Fibroblast of villous mesenchyme (primary cell): ENCODE measurements around the gene HLCS. TPM values are rescaled to one million over a fixed set of nuclear protein-coding genes. Genes with fewer than 3 reads are reported as not detected.

ENCODE experiments used
- DNase-seq: peaks from one replicate; pipeline ENCODE4 v3.0.0-alpha.2; 2010; ENCODE audit warnings: low read depth
- H3K4me3 ChIP-seq: 2 replicates; pipeline ENCODE4 v1.5.1; 2011; ENCODE audit warnings: low read depth, mild to moderate bottlenecking, low read length
- total RNA-seq: library from RNA; depleted of rRNA; stranded (reverse); fragments of >200 nt; gene quantifications from 2 replicates; pipeline ENCODE4 v1.2.3, GENCODE V29; 2012
- TF ChIP-seq, protein P1 (sequence below): IDR thresholded peaks from 2 replicates; pipeline ENCODE4 v1.5.1; 2012; ENCODE audit warnings: low read depth, mild to moderate bottlenecking, low read length; ENCODE audit not compliant: insufficient read depth

HLCS gene
- total RNA-seq, 1 donor = 44.0 TPM

DNA sequence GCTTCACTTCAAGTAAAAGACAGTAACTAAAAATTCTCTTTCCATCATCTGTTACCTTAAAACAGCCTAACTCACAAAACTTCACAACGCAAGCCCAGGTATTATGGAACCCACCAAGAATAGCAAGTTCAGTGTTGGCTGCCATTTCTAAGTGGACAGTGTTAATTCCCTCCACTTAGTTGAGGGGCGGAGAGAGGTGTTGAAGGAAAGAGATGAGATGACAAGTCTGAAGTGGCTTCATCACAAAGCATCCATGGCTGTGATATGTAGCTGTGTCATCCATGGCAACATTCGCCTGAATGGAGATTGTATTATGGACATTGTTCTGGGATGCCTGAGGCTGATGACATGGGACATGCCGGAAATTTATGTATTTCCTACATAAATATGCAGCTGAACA lies 165.7 kb downstream of the HLCS start:
- TF ChIP-seq, protein P1, sequence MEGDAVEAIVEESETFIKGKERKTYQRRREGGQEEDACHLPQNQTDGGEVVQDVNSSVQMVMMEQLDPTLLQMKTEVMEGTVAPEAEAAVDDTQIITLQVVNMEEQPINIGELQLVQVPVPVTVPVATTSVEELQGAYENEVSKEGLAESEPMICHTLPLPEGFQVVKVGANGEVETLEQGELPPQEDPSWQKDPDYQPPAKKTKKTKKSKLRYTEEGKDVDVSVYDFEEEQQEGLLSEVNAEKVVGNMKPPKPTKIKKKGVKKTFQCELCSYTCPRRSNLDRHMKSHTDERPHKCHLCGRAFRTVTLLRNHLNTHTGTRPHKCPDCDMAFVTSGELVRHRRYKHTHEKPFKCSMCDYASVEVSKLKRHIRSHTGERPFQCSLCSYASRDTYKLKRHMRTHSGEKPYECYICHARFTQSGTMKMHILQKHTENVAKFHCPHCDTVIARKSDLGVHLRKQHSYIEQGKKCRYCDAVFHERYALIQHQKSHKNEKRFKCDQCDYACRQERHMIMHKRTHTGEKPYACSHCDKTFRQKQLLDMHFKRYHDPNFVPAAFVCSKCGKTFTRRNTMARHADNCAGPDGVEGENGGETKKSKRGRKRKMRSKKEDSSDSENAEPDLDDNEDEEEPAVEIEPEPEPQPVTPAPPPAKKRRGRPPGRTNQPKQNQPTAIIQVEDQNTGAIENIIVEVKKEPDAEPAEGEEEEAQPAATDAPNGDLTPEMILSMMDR = no peak

DNA sequence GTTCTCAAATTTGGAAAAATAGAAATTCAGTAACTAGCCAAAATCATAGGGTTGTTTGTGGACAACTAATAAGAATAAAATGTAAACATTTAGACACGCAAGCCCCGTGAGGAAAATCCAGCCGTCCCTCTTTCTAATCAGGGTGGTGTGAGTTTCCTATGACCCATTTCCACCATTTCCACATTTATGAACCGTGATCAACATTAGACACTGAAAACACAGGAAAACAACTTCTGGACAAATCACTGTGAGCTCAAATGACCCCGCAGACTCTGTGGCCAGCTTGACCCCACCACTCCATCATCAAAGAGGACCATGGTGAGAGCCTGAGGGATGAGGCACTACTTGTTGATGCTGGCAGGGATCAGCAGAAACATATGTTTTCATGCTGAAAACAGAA lies 166.6 kb downstream of the HLCS start:
- H3K4me3 ChIP-seq = no peak overlapping the region
- DNase-seq = peak; percentile 74
- TF ChIP-seq, protein P1 = no peak

More for the DNA sequence above, 165.7 kb downstream of the HLCS start:
- no peak for DNase-seq
- no peak overlapping the region for H3K4me3 ChIP-seq

DNA sequence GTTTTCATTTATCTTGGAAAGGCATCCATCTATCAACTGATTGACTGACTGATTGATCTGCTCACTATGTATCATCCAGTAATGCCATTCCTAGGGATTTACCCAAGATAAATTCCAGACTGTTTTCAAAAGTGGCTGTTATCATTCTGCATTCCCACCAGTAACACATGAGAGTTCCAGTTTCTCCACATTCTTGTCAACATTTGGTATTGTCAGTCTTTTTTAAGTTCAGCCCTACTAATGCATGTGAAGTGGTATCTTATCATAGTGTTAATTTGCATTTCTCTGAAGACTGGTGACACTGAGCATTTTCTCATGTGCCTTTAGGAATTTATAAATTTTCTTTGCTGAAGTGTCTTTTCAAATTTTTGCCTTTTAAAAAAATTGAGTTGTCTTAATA lies 168.0 kb downstream of the HLCS start:
- TF ChIP-seq, protein P1 = no peak
- H3K4me3 ChIP-seq = no peak overlapping the region
- no peak for DNase-seq

DNA sequence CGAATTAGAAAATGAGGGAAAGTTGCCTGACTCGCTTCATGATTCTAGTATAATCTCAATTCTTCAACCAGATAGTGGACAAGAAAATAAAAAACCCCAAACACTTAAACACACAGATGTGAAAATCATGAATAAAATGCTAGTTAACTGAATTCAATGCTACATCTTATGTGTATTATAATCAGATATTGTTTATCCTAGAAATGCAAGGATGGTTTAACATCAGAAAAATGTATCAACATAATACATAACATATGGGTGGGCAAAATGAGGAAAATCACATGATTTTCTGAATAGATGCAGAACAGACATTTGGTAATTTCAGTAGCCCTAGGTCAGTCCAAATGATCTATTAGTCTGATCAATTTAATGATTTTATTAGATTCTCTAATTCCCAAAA lies 170.4 kb downstream of the HLCS start:
- TF ChIP-seq, protein P1 = no peak
- DNase-seq = no peak
- H3K4me3 ChIP-seq = no peak overlapping the region

DNA sequence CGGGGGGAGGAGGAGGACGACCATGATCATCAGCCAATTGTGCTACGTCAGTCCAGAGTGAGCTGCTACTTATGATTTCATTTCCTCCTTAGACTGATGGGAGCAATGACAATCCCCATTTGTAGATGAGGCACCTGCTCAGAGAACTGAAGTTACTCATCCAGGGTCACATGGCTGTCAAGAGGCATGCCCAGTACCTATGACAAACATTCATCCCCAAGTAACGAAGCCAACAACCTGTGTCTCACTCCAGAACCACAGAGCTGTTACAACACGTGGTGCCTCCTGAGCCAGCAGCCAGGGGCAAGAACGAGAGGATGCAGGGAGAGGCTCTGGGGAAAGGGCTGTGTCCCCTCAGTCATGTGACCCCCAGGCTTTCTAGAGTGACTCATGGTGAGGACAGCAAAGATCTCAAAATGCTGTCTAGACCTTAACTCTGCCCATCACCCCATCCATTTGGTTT lies 173.9 kb downstream of the HLCS start:
- DNase-seq = no peak
- H3K4me3 ChIP-seq = no peak overlapping the region
- TF ChIP-seq, protein P1 = no peak

DNA sequence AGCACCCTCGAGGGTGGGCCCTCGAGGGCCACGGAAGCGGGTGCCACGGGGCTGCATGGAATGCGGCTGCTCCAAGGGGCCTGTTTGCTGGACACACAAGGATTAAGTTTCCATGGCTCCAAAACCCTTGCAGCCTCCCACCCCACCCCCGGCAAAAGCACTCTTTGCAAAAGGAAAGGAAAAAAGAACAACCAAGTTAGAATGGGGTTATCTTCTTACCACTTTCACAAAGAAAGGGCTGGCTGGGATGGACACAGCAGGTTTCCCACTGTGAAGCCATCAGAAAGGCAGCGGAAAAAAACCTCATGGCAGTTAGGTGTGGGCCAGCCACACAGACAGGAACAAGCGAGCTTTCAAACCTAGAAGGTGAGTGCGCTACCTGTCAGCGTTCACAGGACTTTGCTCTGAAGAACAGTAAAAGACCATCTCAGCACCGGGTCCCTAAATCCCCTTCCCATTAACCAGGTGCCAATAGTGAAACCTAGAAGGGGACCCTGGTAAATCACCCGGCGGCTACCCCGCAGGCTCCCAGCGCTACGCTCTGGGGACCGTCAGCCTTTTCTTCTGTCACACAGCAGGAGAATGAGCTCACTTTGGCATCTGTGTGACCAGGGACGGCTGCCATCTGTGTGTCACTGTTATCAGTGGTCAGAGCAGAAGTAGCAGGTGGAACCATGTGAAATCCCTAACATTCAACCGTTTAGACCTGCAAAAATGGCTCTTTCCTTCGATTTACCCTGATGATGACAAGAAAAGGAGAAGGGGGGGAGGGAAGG lies 174.6 kb downstream of the HLCS start:
- DNase-seq = no peak
- TF ChIP-seq, protein P1 = no peak
- H3K4me3 ChIP-seq = no peak overlapping the region
